H9 (cell line): ENCODE data around the gene SLC7A1. TPM values are rescaled to one million over a fixed set of nuclear protein-coding genes. Genes with fewer than 3 reads are reported as not detected.
A peak's percentile ranks its signal among the peaks of the same experiment; 100 is the strongest.

Experiments
- DNase-seq: peaks from one replicate; pipeline ENCODE4 v3.0.0-alpha.2; 2017
- H2AFZ ChIP-seq: one replicate; pipeline ENCODE4 v1.6.1; 2013; ENCODE audit warnings: mild to moderate bottlenecking, low read length, control low read depth, moderate library complexity
- H2AK5ac ChIP-seq: 2 replicates; pipeline ENCODE4 v1.6.1; 2013; ENCODE audit warnings: low read length, control low read depth, mixed read lengths; ENCODE audit not compliant: insufficient read length
- H2BK120ac ChIP-seq: one replicate; pipeline ENCODE4 v1.6.1; 2013; ENCODE audit warnings: low read depth, mild to moderate bottlenecking, low read length, control low read depth, inconsistent platforms; ENCODE audit not compliant: poor library complexity, severe bottlenecking
- H2BK12ac ChIP-seq: 2 replicates; pipeline ENCODE4 v1.6.1; 2013; ENCODE audit warnings: low read length, control low read depth, mixed read lengths, low read depth; ENCODE audit not compliant: insufficient read length
- H2BK15ac ChIP-seq: 2 replicates; pipeline ENCODE4 v1.6.1; 2013; ENCODE audit warnings: low read depth, low read length, control low read depth
- H2BK20ac ChIP-seq: one replicate; pipeline ENCODE4 v1.6.1; 2013; ENCODE audit warnings: low read depth, mild to moderate bottlenecking, low read length, control low read depth, inconsistent platforms; ENCODE audit not compliant: poor library complexity, severe bottlenecking
- H2BK5ac ChIP-seq: 2 replicates; pipeline ENCODE4 v1.6.1; 2013; ENCODE audit warnings: low read length, control low read depth, mixed read lengths; ENCODE audit not compliant: insufficient read length
- H3K14ac ChIP-seq: 2 replicates; pipeline ENCODE4 v1.6.1; 2013; ENCODE audit warnings: low read length, control low read depth; ENCODE audit not compliant: insufficient read depth
- H3K18ac ChIP-seq: 2 replicates; pipeline ENCODE4 v1.6.1; 2013; ENCODE audit warnings: low read depth, mild to moderate bottlenecking, mixed read lengths, low read length, control low read depth; ENCODE audit not compliant: insufficient read length
- H3K23ac ChIP-seq: 2 replicates; pipeline ENCODE4 v1.6.1; 2013; ENCODE audit warnings: low read length, control low read depth, mixed read lengths, low read depth; ENCODE audit not compliant: insufficient read length
- H3K23me2 ChIP-seq: 2 replicates; pipeline ENCODE4 v1.6.1; 2013; ENCODE audit warnings: low read depth, mild to moderate bottlenecking, mixed read lengths, low read length, control low read depth; ENCODE audit not compliant: insufficient read length, poor library complexity, severe bottlenecking
- H3K27ac ChIP-seq: 2 replicates; pipeline ENCODE4 v1.5.1; 2013; ENCODE audit warnings: low read length, control low read depth, mixed read lengths, low read depth; ENCODE audit not compliant: insufficient read length
- H3K27me3 ChIP-seq: 2 replicates; pipeline ENCODE4 v1.6.1; 2013; ENCODE audit warnings: low read length, control low read depth, inconsistent platforms; ENCODE audit not compliant: insufficient read depth
- H3K4ac ChIP-seq: 2 replicates; pipeline ENCODE4 v1.6.1; 2013; ENCODE audit warnings: low read depth, mild to moderate bottlenecking, control low read depth, inconsistent platforms, low read length, moderate library complexity
- H3K4me1 ChIP-seq: 2 replicates; pipeline ENCODE4 v1.6.1; 2013; ENCODE audit warnings: low read length, control low read depth, inconsistent platforms; ENCODE audit not compliant: insufficient read depth
- H3K4me2 ChIP-seq: 2 replicates; pipeline ENCODE4 v1.6.1; 2013; ENCODE audit warnings: low read length, control low read depth, mixed read lengths; ENCODE audit not compliant: insufficient read length, insufficient read depth
- H3K56ac ChIP-seq: 2 replicates; pipeline ENCODE4 v1.6.1; 2013; ENCODE audit warnings: low read depth, mild to moderate bottlenecking, mixed read lengths, low read length, control low read depth; ENCODE audit not compliant: insufficient read length
- H3K79me1 ChIP-seq: 2 replicates; pipeline ENCODE4 v1.6.1; 2013; ENCODE audit warnings: low read depth, mild to moderate bottlenecking, moderate library complexity, low read length, control low read depth, inconsistent platforms; ENCODE audit not compliant: insufficient read depth, poor library complexity, severe bottlenecking
- H3K79me2 ChIP-seq: 2 replicates; pipeline ENCODE4 v1.6.1; 2013; ENCODE audit warnings: low read length, control low read depth, inconsistent platforms; ENCODE audit not compliant: insufficient read depth
- H3K9ac ChIP-seq: 2 replicates; pipeline ENCODE4 v1.6.1; 2013; ENCODE audit warnings: low read length, control low read depth, mixed read lengths; ENCODE audit not compliant: insufficient read length; ENCODE audit errors: extremely low read depth
- H3K9me3 ChIP-seq: one replicate; pipeline ENCODE4 v1.6.1; 2013; ENCODE audit warnings: low read depth, low read length, inconsistent platforms; ENCODE audit not compliant: control insufficient read depth
- H3T11ph ChIP-seq: one replicate; pipeline ENCODE4 v1.6.1; 2013; ENCODE audit warnings: mild to moderate bottlenecking, low read length, control low read depth, inconsistent platforms
- H4K20me1 ChIP-seq: one replicate; pipeline ENCODE4 v1.6.1; 2013; ENCODE audit not compliant: control insufficient read depth, insufficient read length, insufficient read depth
- H4K5ac ChIP-seq: 2 replicates; pipeline ENCODE4 v1.6.1; 2013; ENCODE audit warnings: low read depth, mild to moderate bottlenecking, mixed read lengths, low read length, control low read depth; ENCODE audit not compliant: insufficient read length
- H4K8ac ChIP-seq: replicated peaks from 2 replicates; pipeline ENCODE4 v1.6.1; 2013; ENCODE audit warnings: low read length, control low read depth, mixed read lengths, low read depth; ENCODE audit not compliant: insufficient read length
- H4K91ac ChIP-seq: 2 replicates; pipeline ENCODE4 v1.6.1; 2013; ENCODE audit warnings: low read depth, mild to moderate bottlenecking, moderate library complexity, mixed read lengths, low read length, control low read depth; ENCODE audit not compliant: insufficient read length
- H3K27ac Mint-ChIP-seq, 3 experiments: 2 replicates in 2 of 3; 3 replicates in 1 of 3; pipeline ENCODE4 v1.8.0; 2020 to 2021; ENCODE audit warnings: mixed read lengths in 3 of 3, mild to moderate bottlenecking in 1 of 3, moderate library complexity in 1 of 3
- H3K27me3 Mint-ChIP-seq: 2 replicates; pipeline ENCODE4 v1.8.0; 2021; ENCODE audit warnings: low read depth, mild to moderate bottlenecking, moderate library complexity, mixed read lengths
- H3K36me3 Mint-ChIP-seq, 3 experiments: 2 replicates in 2 of 3; 3 replicates in 1 of 3; pipeline ENCODE4 v1.8.0; 2020 to 2021; ENCODE audit warnings: low read depth in 3 of 3, mixed read lengths in 3 of 3; ENCODE audit not compliant: insufficient read depth in 1 of 3
- H3K4me1 Mint-ChIP-seq, 2 experiments: 2 replicates each; pipeline ENCODE4 v1.8.0; 2020; ENCODE audit warnings: mixed read lengths in 2 of 2
- H3K4me3 Mint-ChIP-seq, 2 experiments: 2 replicates in 1 of 2; 3 replicates in 1 of 2; pipeline ENCODE4 v1.8.0; 2020 to 2021; ENCODE audit warnings: mild to moderate bottlenecking in 2 of 2, mixed read lengths in 2 of 2, moderate library complexity in 1 of 2
- H3K9me3 Mint-ChIP-seq, 2 experiments: 2 replicates in 1 of 2; 3 replicates in 1 of 2; pipeline ENCODE4 v1.8.0; 2020; ENCODE audit warnings: mild to moderate bottlenecking in 2 of 2, mixed read lengths in 2 of 2, moderate library complexity in 1 of 2
- WGBS: extraction: QIAGEN DNeasy Blood & Tissue Kit; methylation state at CpG from one replicate; pipeline ENCODE4 v1.1.7; 2013; ENCODE audit warnings: missing lambda C conversion rate, low lambda C conversion rate, mixed read lengths; ENCODE audit not compliant: insufficient read length; ENCODE audit errors: extremely low coverage; 5-methylcytosine and 5-hydroxymethylcytosine counted together
- total RNA-seq: library from RNA; stranded (reverse); gene quantifications from 2 replicates; pipeline ENCODE4 v1.2.1, GENCODE V29; 2021
- TF ChIP-seq, protein P1 (sequence below): fragments of 200-600 bp; sonication (generic); conservative IDR thresholded peaks from 3 replicates; pipeline ENCODE4 v1.8.0; 2021; ENCODE audit warnings: antibody characterized with exemption, mild to moderate bottlenecking

Gene SLC7A1
- total RNA-seq, 1 experiment from 2014 or later: 109 TPM

DNA sequence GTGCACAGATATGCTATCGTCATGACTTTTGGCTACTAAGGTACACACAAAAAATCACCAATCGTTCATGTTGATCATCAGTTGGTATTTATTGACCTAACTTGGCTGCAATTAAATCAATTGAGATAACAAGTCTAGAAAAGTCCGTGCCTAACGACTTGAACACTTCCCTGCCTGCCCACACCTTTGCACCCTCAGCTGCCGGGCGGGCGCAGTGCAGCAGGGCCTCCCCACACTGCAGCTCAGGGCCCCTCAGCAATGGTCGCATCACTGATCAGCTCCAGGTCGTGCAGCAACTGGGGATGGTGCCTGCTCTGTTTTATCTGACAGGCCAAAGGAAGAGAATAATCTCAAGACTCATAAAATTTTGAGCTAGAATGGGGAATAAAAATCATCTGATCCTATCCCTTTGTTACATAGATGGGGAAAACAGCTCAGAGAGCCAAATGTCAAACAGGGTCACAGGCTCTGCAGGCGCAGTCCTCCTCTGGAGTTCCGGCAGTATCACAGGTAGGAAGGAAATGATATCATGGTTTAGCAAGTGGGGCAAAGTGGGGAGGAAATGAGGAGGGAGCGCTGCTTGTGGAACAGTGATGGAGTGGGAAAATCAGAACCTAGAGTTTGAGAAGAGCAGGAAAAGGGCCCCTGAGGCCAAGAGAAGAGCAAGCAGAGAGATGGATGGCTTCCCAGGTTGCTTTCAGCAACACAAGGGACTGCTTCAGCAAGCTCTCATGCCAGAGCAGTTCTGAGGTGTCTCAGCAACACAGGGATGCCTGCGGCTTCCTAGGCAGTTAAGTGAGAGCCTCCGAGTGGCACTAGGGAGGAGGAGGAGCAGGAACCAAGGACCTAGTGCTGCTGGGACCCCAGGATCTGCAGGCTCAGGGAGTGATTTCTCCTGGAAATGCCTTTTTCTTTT is 57.5 kb downstream of the SLC7A1 start:
- peak overlapping the region; percentile 12; the same call in 1 of the 2 replicates for H3K14ac ChIP-seq
- Mint-ChIP-seq H3K4me1 (peaks cover 28 to 29% of the 10 kb centered on the region in 2 experiments), H3K36me3 (peaks cover 24 to 49% (median 36%) of the 10 kb centered on the region in 3 experiments), H3K4me3 (no peak overlapping the region), H3K27me3 (no peaks in the 10 kb centered on the region), H3K9me3 (no peaks in the 10 kb centered on the region), H3K27ac (peak overlapping the region; percentile 0 to 68 (median 63); a peak in 6 of 7 replicates)
- no peak overlapping the region for H3K4me2 ChIP-seq
- no peak overlapping the region for H2BK20ac ChIP-seq
- no peak overlapping the region for H4K8ac ChIP-seq
- no peaks in the 10 kb centered on the region for H3K9me3 ChIP-seq
- no peak overlapping the region for H2AK5ac ChIP-seq
- H2AFZ ChIP-seq: no peak overlapping the region
- no peak overlapping the region for H2BK120ac ChIP-seq
- H3K27ac ChIP-seq: no peak overlapping the region
- no peaks in the 10 kb centered on the region for H3K23me2 ChIP-seq
- no peak overlapping the region for H2BK12ac ChIP-seq
- no peak overlapping the region for H2BK15ac ChIP-seq
- no peak overlapping the region for H3K4ac ChIP-seq
- no peak overlapping the region for H3K9ac ChIP-seq
- no peak overlapping the region for H3T11ph ChIP-seq
- DNase-seq: no peak
- H3K79me2 ChIP-seq: peaks cover 2% of the 10 kb centered on the region; the same call in 1 of the 2 replicates
- H3K27me3 ChIP-seq: no peaks in the 10 kb centered on the region
- H3K23ac ChIP-seq: no peak overlapping the region
- H4K20me1 ChIP-seq: no peaks in the 10 kb centered on the region
- WGBS: no CpG with 5 or more reads among the region's 14 CpGs
- peaks cover 10% of the 10 kb centered on the region for H3K4me1 ChIP-seq
- peaks cover 3% of the 10 kb centered on the region for H3K79me1 ChIP-seq
- TF ChIP-seq, protein P1, sequence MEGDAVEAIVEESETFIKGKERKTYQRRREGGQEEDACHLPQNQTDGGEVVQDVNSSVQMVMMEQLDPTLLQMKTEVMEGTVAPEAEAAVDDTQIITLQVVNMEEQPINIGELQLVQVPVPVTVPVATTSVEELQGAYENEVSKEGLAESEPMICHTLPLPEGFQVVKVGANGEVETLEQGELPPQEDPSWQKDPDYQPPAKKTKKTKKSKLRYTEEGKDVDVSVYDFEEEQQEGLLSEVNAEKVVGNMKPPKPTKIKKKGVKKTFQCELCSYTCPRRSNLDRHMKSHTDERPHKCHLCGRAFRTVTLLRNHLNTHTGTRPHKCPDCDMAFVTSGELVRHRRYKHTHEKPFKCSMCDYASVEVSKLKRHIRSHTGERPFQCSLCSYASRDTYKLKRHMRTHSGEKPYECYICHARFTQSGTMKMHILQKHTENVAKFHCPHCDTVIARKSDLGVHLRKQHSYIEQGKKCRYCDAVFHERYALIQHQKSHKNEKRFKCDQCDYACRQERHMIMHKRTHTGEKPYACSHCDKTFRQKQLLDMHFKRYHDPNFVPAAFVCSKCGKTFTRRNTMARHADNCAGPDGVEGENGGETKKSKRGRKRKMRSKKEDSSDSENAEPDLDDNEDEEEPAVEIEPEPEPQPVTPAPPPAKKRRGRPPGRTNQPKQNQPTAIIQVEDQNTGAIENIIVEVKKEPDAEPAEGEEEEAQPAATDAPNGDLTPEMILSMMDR: no peak
- no peak overlapping the region for H3K56ac ChIP-seq
- no peak overlapping the region for H3K18ac ChIP-seq
- H4K91ac ChIP-seq: no peak overlapping the region
- H2BK5ac ChIP-seq: no peak overlapping the region
- no peak overlapping the region for H4K5ac ChIP-seq
